NT2/D1 (cell line): ENCODE results near the gene RNF32.

ENCODE experiments used
- SUZ12 ChIP-seq: IDR thresholded peaks from 2 replicates; pipeline ENCODE4 v1.6.1; 2011; ENCODE audit not compliant: insufficient read length, insufficient read depth; ENCODE audit errors: extremely low read depth
- YY1 ChIP-seq: IDR thresholded peaks from 2 replicates; pipeline ENCODE4 v1.6.1; 2011; ENCODE audit not compliant: insufficient read length, insufficient read depth
- ZNF274 ChIP-seq: IDR thresholded peaks from 2 replicates; pipeline ENCODE4 v1.6.1; 2011; ENCODE audit warnings: mild to moderate bottlenecking, low read depth, low read length

DNA sequence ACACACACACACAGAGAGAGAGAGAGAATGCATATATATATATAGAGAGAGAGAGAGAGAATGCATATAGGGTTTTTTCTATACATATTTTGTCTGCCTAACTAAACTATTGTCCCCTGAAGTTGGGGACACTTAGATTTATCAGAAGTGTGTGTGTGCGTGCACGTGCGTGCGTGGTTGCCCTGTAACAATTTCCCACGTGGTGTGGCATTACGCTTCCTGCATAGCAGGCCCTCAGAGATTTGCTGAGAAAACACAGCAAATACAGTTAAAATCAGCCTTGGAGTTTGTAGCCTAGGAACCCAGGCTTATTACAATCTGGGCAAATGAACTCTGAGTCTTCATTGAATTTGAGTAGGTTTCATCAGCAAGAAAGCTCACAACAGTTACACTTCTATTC is 14.7 kb downstream of the RNF32 start:
- TF ChIP-seq YY1 (no peak), ZNF274 (no peak), SUZ12 (no peak)
